GM19438 (cell line): ENCODE results near the gene CNOT6.

Source experiments
- ATAC-seq: cut with Tn5 transposase; IDR thresholded peaks from one replicate; pipeline ENCODE4 v1.9.1; 2021; ENCODE audit warnings: low read depth; ENCODE audit not compliant: unreplicated experiment

The CNOT6 gene

DNA sequence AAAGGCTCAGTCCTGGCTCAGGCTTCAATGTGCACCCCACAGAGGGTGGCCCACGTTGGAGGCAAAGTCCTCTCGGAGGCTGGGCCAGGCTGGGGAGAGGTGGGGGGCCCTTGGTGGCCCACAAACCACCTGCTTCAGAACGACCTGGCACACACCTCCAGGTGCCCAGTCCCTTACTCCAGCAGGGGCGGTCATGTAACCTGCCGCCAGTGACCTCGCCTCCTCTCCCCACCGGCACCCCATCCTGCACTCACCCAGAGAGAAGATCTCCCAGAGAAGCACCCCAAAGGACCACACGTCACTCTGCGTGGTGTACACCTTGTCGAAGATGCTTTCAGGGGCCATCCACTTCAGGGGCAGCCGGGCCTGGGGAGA, 119.6 kb downstream of the CNOT6 start:
- no peak for ATAC-seq

DNA sequence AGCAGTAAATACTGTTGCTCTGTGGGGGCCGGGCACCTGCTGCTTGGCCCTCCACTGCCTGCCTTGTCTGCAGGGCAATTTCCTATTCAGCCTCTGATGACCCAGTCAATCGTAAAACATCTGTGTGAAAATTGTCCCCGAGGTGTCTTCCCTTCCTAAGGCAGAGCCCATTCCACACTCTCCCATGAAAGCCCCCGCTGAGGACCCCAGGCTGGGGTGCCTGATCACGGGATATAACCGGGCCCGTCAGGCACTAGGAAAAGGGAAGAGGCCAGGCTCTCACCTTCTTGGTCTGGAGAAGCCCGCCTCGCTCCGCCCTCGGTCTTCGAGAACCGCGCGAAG, 124.3 kb downstream of the CNOT6 start:
- ATAC-seq: no peak

DNA sequence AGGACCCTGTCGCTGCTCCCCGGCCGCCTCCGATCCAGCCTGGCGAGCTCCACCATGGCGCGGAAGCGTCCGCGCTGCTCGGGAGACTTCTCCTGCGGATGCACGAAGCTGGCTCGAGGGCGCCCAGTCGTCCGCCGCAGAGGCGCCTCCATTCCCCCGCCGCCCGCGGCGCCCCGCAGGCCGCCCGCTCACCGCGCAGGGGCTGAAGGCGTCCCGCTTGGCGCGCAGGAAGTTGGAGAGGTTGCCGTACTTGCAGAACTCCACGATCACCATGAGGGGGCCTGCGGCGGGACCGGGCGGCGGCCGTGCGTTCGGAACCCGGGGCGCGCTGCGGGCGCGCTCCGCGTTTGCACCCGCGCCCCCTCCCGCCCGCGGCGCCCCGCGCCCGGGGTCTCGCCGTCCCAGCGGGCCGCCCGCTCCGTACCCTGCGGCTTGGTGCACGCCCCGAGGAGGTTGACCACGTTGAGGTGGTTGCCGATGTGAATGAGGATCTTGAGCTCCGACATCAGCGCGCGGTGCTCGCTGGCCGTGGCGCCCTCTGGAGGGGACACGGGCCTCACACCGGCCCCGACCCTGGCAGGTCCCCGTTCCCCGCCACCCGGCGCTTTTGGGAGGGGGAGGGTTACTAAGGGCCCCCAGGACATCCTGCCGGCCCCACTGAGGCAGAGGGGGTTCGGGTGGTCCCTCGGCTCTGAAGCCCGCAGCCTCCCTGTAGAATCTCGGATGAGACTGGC, 124.8 kb downstream of the CNOT6 start:
- no peak for ATAC-seq

DNA sequence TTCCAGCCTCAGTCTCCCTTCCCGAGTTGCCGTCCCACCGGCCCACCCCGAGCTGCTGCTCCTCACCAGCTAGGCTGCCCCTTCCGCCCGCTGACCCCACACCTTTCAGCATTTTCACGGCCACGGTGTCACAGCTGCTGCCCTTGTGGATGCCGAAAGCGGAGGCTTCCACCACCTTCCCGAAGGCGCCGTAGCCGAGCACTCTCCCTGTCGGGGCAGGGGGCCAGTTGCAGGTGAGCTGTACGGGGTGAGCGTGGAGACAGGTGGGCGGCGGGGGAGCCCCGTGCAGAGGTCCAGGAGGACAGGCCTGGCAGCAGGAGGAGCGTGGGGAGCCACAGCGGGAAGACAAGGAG, 125.4 kb downstream of the CNOT6 start:
- ATAC-seq: no peak

DNA sequence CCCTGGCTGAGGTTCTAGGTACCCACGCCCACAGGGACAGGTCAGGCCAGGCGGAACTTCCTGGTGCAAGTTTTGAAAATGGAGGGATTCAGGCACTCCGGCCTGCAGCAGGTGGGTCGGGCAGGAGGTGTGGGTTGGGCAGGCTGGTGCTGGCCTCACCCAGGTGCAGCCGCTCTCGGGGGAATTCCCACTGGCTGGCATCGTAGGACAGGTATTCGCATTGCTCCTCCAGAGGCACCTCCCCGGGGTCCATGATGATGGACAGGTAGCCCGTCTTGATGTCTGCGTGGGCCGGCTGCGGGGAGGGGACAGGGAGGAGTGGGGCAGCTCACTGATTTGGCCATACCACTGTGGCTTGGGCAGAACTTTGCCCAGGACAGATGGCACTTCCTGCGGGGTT, 125.8 kb downstream of the CNOT6 start:
- no peak for ATAC-seq

DNA sequence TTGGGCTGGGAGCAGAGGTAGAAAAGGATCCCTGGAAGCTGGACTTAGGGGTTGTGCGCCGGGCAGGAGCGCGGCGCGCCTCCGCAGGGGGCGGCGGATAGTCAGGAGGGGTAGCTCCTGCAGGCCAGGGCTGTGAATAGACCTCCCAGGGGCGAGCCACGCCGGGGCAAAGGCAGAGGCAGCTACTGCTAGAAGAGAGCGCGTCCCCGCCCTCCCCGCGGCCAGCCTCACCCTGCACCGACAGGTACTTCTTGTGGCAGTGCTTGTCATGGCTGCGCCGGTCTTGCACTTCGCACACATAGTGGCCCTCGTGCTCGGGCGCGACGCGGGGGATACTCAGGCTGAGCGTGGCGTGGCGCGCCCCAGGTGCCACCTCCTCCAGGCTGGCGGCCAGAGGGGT, 127.1 kb downstream of the CNOT6 start:
- no peak for ATAC-seq

DNA sequence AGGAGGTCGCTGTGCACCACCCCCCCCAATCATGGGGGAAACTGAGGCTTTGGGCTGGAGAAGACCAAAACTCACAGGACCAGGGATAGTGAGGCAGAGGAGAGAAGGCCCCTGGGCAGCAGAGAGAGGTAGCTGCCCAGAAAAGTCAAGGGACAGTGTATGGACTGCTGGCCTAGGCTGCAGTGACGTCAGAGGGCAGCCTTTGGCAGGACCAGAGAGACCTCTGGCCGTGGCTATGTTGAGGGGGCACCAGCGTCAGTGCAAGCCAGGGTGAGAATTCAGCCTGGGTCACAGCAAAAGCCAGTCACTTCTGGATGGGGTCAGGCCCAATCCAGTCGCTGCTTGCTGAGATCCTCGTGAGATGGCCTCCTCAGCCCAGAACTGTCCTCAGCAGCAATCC, 128.7 kb downstream of the CNOT6 start:
- no peak for ATAC-seq

DNA sequence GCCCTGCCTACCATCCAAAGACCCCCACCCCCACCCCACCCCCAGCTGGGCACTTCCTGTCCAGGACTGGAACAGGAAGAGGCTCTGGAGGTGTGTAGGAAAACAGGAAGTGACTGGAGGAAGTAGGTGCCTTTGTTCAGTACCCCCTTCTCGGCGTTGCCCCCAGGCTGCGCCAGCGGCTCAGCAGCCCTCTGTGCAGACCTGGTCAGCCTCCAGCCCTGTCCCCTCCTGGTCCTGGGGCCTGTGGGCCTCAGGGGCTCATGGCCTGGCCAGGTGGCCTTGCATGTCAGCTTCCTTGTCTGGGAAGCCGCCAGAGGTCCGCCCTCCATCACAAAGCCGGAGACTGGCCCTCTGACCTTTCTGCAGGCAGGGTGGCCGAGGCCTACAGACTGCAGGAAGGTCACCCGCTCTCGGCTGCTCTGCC, 129.2 kb downstream of the CNOT6 start:
- ATAC-seq: no peak

DNA sequence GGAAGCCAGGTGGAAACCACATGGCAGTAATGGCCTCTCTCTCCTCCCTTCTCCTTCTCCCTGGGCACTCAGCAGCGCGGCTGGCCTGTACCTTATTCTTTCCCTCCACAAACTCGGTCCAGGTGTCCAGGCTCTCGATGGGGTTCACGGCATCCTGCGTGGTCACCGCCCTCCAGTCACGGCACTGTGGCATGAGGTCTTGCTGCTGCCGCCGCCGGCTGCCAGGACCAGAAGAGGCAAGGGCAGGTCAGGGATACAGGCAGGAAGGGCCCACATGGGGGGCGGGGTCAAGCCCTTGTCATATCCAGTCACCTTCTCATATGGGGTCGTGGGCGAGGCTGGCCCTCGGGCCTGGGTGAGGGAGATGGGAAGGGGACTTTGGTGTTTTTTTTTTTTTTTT, 129.7 kb downstream of the CNOT6 start:
- ATAC-seq: no peak

DNA sequence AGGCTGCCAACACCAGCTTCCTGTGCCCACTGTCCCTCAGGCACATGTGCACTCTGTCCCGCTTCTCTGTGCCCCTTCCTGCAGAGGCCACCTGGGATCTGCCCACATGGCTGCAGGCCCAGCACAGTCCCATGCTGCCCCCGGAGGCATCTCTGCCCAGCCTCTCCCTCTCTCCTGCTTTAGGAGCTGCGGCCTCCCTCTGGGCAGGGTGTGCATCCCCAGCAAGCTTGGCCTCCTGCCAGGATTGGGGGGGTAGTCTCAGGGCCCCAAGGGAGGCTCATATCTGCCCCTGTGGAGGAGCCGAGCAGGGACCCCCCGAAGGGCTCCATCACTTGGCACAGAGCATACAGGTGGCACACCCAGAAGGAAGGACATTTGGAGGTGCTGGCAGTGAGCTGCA, 130.4 kb downstream of the CNOT6 start:
- no peak for ATAC-seq

DNA sequence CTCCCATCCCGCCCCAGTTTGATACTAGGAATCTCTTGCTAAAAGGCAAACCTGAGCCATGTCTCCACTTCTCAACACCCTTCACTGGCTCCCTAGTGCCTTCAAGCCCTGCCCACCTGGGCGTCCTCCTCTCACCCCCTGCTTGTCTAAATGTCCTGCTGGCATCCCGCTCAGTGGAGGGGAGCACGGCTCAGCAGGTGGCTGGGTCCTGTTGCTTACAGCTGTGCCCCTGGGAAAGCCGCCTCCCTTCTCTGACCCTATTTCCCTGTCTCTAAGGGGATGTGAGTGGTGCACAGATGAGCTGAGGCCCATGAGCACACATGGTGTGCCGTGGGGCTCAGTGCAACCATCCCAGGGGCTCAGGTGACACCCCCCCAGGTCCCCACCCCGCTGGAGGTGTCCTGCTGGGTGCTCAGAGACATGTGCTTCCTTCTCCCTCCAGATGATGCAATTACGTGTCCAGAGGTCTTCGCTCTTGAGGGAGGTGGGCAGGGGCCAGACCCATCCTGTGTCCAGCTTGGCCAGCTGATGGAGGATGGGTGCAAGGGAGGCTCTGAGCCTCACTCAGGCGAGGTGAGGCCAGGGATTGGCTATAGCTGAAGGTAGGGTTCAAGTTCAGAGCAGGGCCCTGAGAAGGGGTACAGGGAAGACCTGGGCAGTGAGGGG, 131.1 kb downstream of the CNOT6 start:
- ATAC-seq: no peak

DNA sequence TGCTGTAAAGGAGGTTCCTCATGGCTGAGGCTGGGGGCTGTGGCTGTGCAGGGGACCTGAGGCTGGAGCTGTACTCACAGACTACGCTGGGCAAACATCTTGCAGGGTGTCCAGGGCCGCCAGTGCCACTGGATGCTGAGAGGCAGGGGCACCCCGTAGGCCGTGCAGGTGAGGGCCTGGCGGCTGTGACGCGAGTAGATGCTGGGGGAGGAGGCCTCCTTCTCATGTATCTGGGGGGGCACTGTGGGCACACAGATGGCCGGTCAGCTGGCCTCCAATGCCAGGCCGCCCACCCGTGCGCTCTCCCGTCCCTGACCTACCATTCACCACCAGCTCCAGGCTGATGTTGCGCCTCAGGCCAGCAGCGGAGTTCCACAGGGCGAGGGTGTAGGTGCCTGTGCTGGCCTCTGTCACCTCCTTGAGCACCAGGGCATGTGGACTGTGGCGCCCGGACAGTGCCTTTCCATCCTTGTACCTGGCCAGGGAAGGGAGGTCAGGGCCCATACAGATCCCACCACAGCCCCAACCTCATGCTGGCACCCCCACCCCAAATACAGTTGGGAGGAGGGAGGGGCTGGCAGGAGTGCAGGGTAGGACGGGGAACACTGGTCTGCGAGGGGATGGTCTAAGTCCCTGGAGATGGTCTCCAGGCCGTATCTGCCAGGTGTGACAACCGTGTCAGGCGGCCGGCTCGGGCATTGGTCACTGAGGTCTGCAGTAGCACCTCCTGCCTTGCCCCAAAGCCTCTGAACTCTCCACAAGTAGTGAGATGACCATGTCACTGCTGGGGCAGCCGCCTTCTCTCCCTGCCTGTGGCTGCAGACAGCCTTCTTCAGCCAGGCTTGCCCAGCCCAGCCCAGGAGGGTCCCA, 131.8 kb downstream of the CNOT6 start:
- no peak for ATAC-seq

DNA sequence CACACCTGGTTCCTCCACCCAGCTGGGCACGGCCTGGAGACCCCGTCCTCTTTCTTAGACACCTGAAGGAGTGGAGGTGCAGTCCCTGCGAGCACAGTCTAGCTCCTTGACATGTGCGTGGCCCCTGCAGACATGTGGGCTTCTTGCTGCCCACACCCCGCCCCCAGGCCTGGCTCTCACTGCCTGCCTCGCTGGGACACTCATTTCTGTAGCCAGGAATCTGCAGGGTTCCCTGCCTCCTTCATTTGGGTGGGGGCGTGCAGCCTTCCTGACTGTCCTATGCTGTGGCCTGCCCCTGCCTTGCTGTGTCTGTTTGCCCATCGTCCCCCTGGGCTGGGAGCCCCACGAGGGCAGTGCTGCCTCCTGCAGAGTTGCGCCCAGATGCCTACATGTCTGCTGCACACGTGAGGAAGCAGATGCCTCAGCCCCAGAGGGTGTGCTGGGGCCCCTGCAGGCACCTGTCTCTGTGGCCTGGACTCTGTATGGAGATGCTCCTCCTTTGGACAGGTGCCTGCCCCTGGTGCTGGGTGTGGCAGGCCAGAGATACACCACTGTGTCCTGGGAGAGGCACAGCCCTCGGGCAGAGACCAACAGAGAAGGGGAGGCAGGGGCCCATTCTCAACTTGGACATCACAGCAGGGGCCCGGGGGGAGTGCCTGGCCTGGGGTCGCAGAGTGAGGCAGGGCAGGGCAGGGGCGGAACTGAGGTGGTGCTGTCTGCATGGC, 132.6 kb downstream of the CNOT6 start:
- no peak for ATAC-seq

DNA sequence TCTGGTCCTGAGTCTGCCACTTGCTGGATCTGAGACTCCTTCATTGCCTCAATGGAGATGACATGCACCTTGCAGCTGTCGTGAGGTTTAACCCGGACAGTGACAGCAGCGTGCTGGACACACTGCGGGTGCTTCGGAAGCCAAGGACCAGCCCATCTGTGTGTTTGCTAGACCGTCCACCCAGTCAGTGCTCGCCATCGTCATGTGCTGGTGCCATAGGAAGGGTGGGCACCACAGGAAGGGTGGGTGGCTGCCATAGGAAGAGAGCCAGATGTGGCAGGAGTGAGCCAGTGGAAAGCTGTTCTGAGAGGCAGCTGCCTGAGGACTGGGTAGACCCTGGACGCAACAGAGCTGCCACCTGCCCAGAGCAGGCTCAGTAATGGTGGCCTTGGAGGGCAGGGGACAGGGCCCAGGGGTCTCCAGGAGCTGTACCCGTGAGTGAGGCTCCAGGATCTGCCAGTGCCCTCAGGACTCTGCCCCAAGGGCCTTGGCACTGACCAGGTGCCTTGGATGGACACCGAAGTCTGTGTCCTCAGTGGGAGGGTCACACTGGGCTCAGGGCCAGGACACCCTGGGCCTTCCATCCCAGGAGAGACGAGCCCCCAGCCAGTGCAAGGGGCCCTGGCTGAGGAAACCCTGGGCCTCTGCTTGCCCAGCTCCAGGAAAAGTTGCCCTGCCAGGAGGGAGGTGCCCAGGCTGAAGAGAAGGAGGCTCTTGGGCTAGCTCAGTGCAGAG, 133.4 kb downstream of the CNOT6 start:
- no peak for ATAC-seq
